GM10248 (cell line): Measurements from ENCODE around the gene SAPCD1.

ENCODE experiments used
- CTCF ChIA-PET: fragments of 300-600 bp; sonication (Branson Sonifier 250); formaldehyde crosslinking; extraction: SDS; loops from one replicate; lab custom pipeline; 2021; ENCODE audit warnings: antibody characterized with exemption; lab: Yijun Ruan, JAX
- POLR2A ChIA-PET: fragments of 350-650 bp; sonication (Branson Sonifier 250); formaldehyde crosslinking; extraction: SDS; loops from one replicate; lab custom pipeline; 2020; ENCODE audit warnings: antibody characterized with exemption; lab: Yijun Ruan, JAX
- DNase-seq: peaks from one replicate; pipeline ENCODE4 v3.0.0; 2012; ENCODE audit errors: extremely low spot score
- TF ChIP-seq, protein P1 (sequence below): IDR thresholded peaks from 2 replicates; pipeline ENCODE4 v1.5.1; 2012; ENCODE audit warnings: mild to moderate bottlenecking, low read depth; ENCODE audit errors: extremely low read depth, missing control alignments, control extremely low read depth

SAPCD1 gene

DNA sequence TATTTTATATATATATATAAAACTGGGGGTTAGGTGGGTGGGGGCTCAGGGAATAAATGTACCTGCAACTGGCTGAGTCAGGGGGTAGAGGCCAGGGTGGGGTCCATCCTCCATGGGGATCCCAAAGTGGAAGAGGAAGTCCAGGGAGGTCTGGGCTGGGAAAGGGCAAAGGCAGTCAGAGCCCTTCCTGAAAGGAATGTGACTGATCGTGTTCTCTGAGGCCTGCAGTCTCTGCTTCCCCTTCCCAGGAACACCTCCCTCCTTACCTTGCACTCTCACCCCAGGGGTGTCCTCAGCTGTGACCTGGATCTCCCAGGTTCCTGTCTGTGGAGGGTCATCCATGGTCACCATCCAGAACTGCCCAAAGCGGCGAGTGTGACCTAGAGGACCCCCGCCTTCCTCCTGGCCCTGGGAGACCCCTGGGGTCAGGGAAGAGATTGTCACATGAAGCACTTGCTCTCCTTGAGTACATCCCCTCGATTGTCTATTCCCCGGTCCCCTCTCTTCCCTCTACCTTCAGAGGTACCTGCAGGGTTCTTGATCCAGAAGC lies 4.7 kb downstream of the SAPCD1 start:
- ChIA-PET CTCF (no interaction called here), POLR2A (no interaction called here)
- TF ChIP-seq, protein P1, sequence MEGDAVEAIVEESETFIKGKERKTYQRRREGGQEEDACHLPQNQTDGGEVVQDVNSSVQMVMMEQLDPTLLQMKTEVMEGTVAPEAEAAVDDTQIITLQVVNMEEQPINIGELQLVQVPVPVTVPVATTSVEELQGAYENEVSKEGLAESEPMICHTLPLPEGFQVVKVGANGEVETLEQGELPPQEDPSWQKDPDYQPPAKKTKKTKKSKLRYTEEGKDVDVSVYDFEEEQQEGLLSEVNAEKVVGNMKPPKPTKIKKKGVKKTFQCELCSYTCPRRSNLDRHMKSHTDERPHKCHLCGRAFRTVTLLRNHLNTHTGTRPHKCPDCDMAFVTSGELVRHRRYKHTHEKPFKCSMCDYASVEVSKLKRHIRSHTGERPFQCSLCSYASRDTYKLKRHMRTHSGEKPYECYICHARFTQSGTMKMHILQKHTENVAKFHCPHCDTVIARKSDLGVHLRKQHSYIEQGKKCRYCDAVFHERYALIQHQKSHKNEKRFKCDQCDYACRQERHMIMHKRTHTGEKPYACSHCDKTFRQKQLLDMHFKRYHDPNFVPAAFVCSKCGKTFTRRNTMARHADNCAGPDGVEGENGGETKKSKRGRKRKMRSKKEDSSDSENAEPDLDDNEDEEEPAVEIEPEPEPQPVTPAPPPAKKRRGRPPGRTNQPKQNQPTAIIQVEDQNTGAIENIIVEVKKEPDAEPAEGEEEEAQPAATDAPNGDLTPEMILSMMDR = no peak
- DNase-seq = no peak

DNA sequence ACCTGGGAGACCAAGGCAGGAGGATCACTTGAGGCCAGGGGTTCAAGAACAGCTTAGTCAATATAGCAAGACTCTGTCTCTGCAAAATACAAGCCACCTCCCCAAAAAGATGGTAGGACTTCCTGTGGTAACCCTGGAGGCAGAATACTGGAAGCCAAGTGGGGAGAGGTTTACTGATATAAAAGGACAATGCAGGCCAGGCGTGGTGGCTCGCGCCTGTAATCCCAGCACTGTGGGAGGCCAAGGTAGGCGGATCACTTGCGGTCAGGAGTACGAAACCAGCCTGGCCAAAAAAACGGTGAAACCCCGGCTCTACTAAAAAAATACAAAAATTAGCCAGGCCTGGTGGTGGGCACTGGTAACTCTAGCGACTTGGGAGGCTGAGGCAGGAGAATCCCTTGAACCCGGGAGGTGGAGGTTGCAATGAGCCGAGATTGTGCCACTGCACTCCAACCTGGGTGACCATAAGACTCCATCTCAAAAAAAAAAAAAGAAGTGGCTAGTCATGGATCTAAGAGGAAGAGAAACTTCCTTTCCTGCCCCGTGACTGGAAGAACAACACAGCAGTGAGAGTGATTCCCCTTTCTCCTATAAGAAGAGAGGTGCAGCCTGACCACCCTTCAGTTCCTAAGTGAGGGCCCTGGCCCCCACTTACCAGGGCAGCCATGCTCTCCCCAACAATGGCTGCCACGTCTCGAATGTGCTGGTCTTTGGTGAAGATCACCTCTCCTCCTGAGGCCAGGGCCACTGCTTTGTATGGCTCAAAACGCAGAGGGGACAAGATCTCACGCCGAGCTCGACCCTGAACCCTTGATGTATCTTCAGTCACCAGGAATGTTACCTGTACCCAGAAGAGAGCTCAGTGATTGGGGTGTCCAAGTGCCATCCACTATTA lies 6.2 kb downstream of the SAPCD1 start:
- TF ChIP-seq, protein P1 = no peak
- ChIA-PET CTCF (interaction anchor here (1.1 to 4.0 kb wide), 24 partner anchors 9 to 217 kb away, joined by 3 to 73 read pairs (median 8); partner anchors contain the start of genes CLIC1, DDAH2, LSM2 and LY6G6F), POLR2A (interaction anchor here (0.9 to 1.6 kb wide), 2 partner anchors 27 to 29 kb away, joined by 3 read pairs; partner anchors contain the start of genes MSH5 and VARS1)
- DNase-seq = no peak

DNA sequence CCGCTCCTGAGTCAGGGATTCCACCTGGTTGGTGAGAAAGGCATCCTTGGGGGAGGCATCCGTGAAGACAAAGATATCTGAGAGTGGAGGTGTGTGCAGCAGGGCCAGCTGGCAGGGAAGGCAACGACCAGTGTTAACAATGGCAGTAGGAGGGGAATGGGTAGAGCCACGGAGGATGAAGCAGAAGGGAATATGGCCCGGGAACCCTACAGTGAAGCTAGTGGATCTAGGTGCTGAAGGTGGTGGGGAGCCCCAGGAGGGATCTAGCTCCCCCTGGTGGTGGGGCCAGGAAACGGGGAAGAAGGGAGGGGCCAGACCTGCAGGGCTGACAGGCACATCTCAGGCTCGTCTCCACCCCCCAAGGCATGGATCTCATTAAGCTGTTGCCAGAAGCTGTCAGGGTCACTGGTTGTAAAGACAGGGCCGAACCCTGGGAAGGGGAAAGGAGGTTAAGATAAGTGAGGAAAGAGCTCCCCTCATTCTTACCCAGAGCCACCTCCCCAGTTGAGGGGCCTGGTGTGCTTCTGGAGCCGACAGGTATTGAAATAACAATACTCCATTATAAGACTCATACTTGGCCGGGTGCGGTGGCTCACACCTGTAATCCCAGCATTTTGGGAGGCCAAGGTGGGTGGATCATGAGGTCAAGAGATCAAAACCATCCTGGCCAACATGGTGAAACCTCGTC lies 7.4 kb downstream of the SAPCD1 start:
- TF ChIP-seq, protein P1 = peak; percentile 69
- CTCF ChIA-PET = interaction anchor here (0.7 to 4.0 kb wide), 41 partner anchors 10 to 228 kb away, joined by 3 to 73 read pairs (median 5); partner anchors contain the start of genes CLIC1, DDAH2, DDX39B and GPANK1
- POLR2A ChIA-PET = interaction anchor here (0.8 to 1.6 kb wide), 4 partner anchors 11 to 45 kb away, joined by 3 read pairs; partner anchors contain the start of genes HSPA1A, HSPA1L, MSH5 and VARS1
- DNase-seq = peak; percentile 92

DNA sequence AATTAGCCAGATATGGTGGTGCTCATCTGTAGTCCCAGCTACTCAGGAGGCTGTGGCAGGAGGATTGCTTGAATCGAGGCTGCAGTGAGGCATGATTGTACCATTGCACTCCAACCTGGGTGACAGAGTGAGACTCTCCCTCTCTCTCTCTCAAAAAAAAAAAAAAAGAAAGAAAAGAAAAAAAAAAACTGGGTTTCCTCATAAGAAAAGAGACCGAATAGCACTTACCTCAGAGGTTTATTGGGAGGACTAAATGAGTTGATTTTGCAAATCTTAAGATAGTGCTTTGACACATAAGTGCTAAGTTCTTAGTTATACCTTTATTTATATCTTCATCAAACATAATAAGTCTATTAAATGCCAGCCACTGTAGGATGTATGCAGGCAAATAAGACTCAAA lies 8.4 kb downstream of the SAPCD1 start:
- CTCF ChIA-PET = interaction anchor here (1.0 to 4.0 kb wide), 16 partner anchors 9 to 196 kb away, joined by 3 to 73 read pairs (median 12); partner anchors contain the start of genes CLIC1, DDAH2, LSM2 and MSH5

DNA sequence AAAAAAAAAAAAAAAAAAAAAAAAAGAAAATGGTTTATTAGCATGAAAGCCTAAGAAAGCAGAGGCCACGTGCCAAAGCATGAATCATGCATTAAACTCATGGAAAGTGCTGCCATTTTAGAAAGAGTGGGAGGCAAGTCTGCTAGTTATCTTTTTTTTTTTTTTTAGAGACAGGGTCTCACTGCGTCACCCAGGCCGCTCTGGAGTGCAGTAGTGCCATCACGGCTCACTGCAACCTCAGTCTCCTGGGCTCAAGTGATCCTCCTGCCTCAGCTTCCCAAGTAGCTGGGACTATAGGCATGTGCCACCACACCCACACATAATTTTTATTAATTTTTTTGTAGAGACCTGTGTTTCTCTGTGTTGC lies 9.5 kb downstream of the SAPCD1 start:
- no peak for DNase-seq
- TF ChIP-seq, protein P1 = no peak
- POLR2A ChIA-PET = interaction anchor here (0.7 to 1.4 kb wide), 2 partner anchors 24 to 207 kb away, joined by 4 read pairs; partner anchors contain the start of gene VARS1
- CTCF ChIA-PET = interaction anchor here (1.0 to 4.0 kb wide), 5 partner anchors 19 to 59 kb away, joined by 3 to 73 read pairs (median 4); partner anchors contain the start of genes CLIC1, MSH5 and VARS1

More for the DNA sequence above, 8.4 kb downstream of the SAPCD1 start:
- no peak for DNase-seq
- TF ChIP-seq, protein P1 = no peak
- POLR2A ChIA-PET = no interaction called here

DNA sequence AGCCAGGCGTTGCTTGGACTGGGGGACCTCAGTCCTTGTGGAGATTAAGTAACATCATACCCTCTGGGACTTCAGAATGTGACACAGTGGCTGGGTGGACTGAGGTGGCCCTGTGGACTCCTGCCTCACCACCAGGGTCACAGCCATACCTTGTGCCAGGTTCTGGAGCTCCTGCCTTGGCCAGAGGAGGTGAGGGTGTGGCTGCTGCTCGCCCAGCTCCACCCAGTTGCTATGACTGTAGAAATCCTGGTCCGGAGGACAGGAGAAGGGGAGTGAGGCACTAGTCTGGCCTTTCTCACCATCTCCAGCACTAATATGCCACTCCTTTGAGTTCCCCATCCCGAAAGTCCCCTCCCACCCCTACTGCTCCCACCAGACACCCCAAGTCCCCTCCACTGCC lies 12.7 kb downstream of the SAPCD1 start:
- ChIA-PET POLR2A (interaction anchor here (0.7 kb wide), 1 partner anchor 407 kb away, joined by 6 read pairs; no protein-coding TSS in a partner anchor), CTCF (interaction anchor here (1.0 to 2.8 kb wide), 7 partner anchors 9 to 349 kb away, joined by 3 to 10 read pairs (median 4); partner anchors contain the start of gene LSM2)
- no peak for DNase-seq
- TF ChIP-seq, protein P1 = no peak
